Iris pigment epithelial cell (primary cell): ENCODE results near the gene VSTM1.

ENCODE experiments used
- DNase-seq: peaks from one replicate; pipeline ENCODE4 v3.0.0-alpha.2; 2011; ENCODE audit warnings: low read depth

VSTM1 gene

DNA sequence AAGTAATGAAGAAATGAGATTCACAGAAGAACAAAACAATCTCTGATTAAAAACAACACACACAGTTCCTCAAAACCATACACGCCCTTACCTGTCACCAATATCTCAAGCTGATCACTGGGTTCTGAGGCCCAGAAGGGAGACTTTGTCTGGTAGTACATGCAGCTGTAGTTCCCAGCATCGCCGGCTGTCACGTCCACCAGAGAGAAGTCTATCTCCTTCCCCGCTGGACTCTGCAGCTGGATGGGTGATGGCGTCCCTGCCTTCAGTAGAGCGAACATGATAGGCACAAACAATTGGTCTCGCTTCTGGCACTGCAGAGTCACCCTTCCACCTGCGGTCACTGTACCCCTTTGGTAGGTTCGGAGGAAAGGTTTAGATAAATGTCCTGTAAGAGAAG, 10.1 kb upstream of the VSTM1 start:
- DNase-seq: no peak

DNA sequence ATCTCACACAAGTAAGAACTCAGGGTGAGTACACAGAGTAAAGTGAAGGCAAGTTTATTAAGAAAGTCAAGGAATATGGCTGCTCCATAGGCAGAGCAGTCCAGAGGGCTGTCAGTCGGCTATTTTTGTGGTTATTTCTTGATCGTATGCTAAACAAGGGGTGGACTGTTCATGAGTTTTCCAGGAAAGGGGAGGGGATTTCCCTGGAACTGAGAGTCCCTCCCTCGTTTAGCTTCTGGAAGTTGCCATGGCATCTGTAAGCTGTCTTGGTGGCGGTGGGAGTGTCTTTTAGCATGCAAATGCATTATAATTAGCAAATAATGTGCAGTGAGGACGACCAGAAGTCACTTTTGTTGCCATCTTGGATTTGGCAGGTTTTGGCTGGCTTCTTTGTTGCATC, 5.8 kb upstream of the VSTM1 start:
- no peak for DNase-seq

DNA sequence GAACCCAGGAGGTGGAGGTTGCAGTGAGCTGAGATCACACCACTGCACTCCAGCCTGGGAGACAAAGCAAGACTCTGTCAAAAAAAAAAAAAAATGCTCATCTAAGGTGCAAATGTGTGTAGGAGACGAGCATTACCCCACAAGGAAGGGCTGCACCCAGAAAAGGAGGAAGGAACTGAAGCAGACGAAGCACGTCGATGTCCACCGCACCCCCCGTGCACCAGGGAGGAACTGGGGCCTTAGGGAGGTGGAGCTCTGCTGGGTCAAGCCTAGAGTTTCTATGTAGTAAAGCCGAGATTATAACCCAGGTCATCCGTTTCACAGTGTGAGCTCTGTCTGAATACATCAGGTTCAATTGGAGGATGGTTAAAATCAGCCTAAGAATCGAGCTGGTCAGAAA, 1.1 kb downstream of the VSTM1 start:
- no peak for DNase-seq

DNA sequence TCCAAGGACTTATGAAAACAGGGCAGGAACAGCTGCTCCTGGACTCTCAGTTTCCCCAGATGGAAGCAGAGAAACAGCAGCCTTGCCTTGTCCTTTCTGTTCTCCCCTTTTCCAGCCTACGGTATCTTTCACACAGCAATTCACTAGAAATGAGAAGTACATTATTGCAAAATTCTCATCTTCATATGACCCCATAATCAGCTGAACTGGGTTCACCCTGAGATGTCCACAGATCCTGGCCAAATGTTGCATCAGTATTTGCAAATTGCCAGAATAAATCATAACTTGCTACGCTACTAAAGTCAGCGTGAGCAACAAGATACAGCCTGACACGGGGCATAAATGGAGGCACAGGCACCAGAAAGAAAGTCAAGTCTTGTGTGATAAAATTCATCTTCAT, 16.1 kb downstream of the VSTM1 start:
- DNase-seq: no peak

DNA sequence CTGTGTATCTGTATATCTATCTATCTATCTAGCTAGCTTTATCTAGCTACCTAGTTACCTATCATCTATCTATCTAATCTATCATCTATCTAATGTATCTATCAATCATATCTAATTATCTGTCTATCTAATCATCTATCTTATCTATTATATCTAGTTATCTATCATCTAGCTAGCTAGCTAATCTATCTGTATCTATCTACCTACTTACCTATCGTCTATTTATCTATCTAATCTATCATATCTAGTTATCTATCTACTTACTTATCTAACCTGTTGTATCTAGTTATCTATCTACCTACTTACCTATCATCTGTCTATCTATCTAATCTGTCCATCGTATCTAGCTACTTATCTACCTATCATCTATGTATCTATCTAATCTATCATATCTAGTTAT, 17.9 kb downstream of the VSTM1 start:
- DNase-seq: no peak

DNA sequence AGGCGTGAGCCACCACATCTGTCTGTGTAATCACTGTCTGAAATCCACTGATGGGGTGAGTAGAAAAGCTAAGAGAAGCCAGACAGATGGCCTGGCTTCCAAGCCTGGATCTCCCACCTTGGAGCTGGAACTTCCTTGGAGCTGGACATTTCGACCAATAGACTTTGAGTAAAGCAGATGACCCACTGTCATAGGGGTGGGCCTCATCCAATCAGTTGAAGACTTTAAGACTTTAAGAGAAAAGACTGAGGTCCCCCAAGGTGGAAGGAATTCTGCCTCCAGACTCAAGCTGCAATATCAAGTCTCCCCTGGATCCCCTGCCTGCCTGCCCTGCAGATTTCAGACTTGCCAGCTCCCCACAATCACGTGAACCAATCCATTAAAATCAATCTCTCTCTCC, 20.7 kb downstream of the VSTM1 start:
- no peak for DNase-seq

DNA sequence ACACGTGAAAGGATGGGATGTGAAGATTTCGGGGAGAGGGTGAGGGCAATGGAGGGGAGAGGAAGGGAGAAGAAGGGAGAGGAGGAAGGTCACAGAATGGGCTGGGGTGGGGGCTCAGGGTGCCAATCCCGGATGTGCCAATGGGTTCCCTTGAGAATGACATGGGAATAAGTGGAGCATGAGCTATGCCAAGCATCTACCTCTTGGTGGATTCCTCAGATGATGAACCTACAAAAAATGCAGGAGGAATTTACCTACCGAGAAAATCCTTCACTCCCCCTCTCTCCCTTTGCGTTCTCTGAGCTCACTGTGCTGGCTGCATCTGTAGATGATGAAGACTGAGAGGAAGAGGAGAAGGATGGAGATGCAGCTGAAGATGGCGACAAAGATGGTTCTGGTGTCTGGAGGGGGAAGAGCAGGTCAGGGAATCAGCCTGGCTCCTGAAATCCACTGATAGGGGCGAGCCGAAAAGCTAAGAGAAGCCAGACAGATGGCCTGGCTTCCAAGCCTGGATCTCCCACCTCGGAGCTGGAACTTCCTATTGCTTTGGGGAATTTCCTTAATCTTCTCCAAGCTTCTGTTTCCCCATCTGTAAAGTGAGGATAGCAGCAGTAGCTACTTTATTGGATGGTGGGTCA, 21.6 kb downstream of the VSTM1 start:
- DNase-seq: no peak

DNA sequence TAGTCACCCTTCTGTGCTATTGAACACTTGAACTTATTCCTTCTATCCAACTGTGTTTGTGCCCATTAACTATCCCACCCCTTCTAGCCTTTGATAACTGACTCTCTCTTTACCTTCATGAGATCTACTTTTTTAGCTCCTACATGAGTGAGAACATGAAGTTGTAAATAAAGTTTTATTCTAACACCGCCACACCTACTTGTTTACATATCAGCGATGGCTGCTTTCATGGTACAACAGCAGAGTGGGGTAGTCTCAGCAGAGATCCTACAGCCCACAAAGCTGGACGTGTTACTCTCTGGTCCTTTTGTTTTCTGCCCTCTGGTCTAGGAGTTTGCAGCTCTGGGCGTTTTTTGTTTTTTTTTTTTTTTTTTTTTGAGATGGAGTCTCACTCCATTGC, 23.7 kb downstream of the VSTM1 start:
- no peak for DNase-seq

DNA sequence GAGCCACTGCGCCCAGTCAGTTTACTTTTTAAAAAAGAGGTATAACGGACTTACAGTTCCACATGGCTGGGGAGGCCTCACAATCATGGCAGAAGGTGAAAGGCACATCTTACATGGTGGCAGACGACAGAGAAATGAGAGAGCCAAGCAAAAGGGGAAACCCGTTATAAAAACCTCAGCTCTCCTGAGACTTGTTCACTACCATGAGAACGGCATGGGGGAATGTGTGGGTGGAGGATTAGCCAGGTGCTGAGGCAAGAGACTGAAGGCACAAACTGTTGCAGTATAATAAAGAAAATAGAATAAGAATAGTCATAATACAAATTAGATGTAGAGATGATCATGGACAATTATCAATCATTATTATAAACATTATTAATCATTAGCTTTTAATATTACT, 27.2 kb downstream of the VSTM1 start:
- peak; percentile 44 for DNase-seq

DNA sequence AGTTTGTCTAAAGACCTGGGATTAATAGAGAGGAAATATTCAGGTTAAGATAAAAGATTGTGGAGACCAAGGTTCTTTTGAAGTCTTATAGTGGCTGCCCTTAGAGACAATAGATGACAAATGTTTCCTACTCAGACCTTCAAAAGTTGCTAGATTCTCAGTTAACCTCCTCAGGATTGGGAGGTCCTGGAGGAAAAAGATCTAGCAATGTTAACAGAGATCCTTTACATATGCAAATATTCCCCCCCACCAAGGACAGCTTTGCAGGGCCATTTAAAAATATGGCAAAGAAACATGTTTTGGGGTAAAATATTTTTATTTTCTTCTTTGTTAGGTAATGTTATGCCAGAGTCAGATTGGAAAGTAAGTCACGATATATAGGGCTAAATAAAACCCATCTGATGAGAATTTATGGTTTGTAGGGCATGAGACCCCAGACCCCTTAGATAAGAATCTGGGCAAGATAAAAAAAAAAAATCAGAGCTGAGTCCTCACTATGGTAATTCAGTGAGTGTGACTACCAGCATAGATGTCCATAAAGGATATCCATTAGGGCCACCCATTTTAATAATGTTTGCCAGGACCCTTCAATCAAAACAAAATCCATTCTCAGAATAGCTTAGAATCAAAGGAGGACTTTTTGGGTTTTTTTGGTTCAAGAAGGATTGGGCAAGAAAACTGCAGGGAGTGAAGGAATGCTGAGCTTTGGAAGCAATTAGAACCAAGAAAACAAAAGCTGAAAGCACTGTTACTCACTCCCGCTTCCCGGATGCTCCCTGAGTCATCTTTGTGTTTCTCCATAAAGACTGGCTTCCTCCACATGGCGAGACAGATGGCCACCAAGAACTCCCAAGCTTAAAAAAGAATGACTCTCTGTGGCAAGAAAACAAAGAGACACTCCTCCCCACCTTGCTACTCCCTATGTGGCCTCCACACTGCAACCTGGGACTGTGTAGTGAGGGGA, 28.2 kb downstream of the VSTM1 start:
- DNase-seq: peak; percentile 87

DNA sequence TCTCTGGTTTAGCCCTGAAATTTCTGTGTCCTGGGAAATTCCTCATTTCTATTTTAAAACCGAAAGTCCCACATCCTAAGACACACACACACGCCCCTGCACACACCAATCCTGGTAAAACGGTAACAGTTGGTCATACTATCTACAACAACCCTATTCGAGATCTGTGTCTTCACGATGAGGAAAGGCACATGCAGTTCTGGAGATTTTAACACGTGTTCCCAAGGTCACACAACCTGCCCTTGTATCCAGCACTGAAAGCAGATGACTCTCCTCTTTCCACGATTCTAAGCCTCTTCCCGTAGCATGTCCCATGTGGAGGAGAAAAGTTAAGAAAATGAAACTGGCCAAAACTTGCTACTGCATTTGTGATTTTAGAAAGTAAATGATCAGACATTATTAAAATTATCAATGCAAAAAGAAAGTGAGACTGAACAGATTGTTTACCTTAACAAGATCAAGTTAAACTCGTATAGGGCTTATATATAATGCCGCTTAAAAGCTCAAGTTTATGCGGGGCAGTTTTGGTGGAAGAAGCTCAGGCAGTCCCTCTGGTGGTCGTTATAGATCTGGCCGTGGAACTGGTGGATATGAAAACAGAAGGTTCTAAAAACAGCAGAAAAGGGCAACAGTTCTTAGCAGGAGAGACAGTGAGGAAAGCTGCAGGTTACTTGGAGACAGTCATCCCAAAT, 32.7 kb downstream of the VSTM1 start:
- no peak for DNase-seq

DNA sequence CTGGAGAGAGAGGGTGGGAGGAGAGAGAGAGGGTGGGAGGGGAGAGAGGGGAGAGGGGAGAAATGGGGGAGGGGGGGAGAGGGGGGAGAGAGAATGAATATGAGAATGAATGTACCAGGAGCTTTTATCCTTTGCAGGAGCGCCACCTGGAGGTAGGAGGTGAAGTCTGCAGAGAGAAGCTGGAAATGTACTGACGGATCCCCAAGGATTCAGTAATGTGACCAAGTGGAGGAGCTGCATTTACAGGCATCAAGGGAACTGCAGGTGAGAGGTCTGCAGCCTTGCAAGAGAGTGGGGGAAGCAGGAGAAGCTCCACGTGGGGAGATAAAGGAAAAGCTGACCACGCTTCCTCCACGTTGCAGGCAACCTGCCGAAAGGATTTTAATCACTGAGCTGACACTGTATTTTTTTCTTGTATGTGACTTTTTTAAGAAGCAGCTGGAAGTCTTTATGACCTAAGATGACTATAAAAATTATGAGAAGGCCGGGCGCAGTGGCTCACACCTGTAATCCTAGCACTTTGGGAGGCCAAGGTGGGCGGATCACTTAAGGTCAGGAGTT, 33.7 kb downstream of the VSTM1 start:
- peak; percentile 62 for DNase-seq

DNA sequence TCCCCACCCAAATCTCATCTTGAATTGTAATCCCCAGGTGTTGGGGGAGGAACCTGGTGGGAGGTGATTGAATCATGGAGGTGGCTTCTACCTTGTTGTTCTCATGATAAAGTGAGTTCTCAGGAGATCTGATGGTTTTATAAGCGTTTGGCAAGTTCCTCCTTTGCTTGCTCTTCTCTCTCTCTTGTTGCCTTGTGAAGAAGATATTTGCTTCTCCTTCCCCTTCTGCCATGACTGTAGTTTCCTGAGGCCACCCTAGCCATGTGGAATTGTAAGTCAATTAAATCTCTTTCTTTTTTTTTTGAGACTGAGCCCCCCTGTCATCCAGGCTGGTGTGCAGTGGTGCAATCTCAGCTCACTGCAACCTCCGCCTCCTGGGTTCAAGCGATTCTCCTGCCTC, 34.4 kb downstream of the VSTM1 start:
- no peak for DNase-seq

DNA sequence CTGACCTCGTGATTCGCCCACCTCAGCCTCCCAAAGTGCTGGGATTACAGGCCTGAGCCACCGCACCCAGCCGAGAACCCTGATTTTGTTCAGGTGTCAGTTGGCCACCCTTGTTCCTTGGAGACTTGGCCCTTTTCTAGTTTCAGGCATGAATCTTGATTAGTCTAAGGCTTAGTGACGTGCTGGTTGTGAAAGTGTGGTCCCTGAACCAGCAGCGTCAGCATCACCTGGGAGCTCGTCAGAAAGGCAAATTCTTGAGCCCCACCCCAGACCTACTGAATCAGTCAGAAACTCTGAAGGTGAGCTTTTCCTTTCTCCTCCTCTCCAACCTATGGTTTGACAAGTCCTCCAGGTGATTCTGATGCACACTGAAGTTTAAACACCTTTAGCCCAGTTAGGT, 37.0 kb downstream of the VSTM1 start:
- DNase-seq: no peak

DNA sequence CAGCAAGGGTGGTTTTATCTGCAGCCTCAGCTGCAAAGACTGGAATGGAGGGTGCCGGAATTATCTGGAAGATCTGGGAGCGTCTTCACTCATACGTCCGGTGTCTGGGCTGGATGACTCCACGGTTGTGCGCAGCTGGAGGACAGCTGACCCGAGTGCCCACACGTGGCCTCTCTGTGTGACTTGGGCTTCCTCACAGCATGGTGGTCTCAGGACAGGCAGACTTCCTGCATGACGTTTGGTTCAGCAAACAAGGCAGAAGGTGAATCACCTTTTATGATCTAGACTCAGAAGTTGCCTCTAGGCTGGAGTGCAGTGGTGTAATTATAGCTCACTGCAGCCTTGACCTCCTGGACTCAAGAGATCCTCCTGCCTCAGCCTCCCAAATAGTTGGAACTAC, 39.0 kb downstream of the VSTM1 start:
- DNase-seq: no peak

DNA sequence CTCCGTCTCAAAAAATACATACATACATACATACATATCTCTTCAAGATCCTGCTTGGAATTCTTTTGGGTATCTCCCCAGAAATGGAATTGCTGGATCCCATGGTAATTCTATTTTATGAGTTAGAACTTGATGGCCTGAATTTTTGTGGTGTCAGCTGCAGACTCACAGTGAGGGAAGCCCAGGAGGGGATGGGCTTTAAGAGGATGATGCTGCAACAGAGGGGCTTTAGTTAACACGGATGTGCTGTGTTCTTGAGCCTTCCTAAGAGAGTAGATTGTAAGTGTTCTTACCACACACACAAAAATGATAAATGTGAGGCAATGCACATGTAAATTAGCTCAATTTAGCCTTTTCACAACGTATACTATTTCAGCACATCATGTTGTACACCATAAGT, 40.5 kb downstream of the VSTM1 start:
- peak; percentile 51 for DNase-seq

DNA sequence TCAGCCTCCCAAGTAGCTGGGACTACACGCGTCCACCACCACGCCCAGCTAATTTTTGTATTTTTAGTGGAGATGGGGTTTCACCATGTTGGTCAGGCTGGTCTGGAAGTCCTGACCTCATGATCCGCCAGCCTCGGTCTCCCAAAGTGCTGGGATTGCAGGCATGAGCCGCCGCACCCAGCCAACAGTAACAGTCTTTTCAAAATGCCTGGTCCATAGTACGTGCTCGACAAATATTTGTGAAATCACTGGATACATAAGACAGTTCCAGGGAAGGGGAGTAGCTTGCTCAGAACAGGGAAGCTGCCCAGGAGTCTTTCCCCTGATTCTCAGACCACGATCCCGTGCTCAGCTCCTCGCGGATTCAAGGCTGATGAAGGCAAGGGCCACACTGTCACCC, 41.8 kb downstream of the VSTM1 start:
- DNase-seq: no peak

DNA sequence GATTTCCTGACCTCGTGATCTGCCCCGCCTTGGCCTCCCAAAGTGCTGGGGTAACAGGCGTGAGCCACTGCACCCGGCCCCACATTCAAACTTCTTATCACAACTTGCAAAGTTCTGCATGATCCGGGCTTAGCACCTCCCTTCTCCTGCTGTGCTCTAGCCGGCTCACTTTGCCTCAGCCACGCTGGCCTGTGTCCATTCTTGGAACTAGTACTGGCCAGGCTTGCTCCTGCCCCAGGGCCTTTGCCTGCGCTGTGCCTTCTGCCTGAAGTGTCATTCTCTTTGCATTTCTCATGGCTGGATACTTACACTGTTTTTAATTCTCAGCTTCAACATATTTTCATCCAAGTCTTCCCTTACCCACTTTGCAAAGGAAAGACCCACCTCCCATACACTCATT, 42.3 kb downstream of the VSTM1 start:
- DNase-seq: no peak

DNA sequence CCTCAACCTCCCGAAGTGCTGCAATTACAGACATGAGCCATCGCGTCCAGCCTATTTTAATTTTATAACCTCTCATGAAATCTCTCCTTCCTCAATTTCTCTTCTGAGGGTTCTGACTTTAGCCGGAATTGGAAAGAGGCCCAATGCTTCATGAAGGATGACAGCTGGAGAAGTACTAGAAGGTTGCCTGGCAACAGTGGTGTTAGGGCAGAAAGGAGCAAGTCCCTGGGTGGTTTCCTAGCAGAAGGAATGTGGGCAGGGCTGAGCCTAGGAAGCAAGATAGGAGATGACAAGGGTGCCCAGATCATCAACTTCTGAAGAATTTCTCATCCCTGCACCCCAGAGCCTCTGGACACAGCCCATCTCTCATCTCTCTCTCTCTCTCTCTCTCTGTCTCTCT, 46.4 kb downstream of the VSTM1 start:
- DNase-seq: peak; percentile 90

DNA sequence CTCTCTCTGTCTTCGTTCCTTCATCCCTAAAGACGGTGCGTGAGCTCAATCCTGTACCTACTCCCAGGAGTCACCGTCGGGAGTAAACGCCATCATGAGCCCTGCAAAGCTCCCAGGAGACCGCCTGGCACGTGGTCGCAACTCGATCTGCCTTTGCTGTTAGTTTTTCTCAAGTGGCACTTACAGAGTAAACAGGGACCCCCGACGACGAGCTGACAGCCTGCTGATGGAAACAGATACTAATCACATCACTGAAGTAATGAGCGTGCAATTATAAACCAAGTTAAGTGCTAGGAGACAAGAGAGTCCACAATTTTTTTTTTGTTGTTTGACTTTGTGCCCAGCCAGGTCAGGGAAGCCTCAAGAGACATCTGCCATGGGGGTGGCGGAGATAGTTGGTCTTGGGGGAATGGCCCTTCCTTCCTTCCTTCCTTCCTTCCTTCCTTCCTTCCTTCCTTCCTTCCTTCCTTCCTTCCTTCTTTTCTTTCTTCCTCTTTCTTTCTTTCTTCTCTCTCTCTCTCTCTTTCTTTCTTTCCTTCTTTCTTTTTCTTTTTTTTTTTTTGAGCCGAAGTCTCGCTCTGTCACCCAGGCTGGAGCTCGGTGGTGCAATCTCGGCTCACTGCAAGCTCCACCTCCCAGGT, 48.7 kb downstream of the VSTM1 start:
- DNase-seq: no peak

DNA sequence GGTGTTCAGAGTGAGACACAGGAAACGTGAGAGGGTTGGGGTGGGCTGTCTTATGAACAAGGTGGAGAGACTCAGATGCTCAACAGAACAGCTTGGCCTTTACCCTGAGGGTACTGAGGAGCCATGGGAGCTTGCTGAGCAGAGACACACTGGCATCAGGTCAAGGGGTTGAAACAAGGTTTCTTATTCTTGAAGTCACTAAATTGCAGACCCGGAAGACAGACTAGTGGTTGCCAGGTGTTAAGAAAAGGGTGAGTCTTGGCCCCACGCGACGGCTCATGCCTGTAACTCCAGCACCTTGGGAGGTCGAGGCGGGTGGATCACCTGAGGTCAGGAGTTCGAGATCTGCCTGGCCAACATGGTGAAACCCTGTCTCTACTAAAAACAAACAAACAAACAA, 49.8 kb downstream of the VSTM1 start:
- DNase-seq: no peak

DNA sequence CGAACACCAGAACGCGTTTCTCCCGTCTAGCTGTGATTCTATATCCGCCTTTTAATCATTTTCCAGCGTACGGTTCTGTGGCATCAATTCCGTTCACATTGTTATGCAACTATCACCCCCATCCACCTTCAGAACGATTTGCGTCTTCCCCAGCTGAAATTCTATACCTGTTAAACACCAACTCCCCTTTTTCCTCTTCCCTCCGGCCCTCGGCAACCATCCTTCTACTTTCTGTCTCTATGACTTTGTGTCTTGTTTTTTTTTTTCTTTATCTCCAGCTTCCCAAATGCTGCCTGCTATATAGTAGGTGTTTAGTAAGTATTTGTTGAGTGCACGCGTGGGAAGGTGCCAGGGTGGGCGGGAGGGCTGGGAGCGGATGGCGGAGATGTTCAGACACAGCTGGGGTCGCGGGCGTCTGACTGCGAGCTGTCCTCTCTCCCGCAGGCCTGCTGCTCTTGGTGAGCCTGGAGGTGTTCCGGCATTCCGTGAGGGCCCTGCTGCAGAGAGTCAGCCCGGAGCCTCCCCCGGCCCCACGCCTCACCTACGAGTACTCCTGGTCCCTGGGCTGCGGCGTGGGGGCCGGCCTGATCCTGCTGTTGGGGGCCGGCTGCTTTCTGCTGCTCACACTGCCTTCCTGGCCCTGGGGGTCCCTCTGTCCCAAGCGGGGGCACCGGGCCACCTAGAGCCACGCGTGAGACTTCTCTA, 52.0 kb downstream of the VSTM1 start:
- DNase-seq: no peak
